T-helper 17 cell (primary cell): Measurements from ENCODE around the gene GP1BA. TPM values are rescaled to one million over a fixed set of nuclear protein-coding genes. Genes with fewer than 3 reads are reported as not detected.

Source experiments
- ATAC-seq: fragments of 150-1000 bp; cut with Tn5 transposase; 2 replicates; pipeline ENCODE4 v1.10.0; 2021; ENCODE audit warnings: mild to moderate bottlenecking, moderate library complexity
- DNase-seq, 3 donors: peaks; one replicate each; pipeline versions ENCODE4 v3.0.0 to v3.0.0-alpha.2; 2020 to 2021
- H3K9me3 ChIP-seq: one replicate; pipeline ENCODE4 v1.7.0; 2013; ENCODE audit warnings: low read length, mild to moderate bottlenecking; ENCODE audit not compliant: control insufficient read depth, poor library complexity, severe bottlenecking
- H3K27ac Mint-ChIP-seq: one replicate; pipeline ENCODE4 v1.8.0; 2022; ENCODE audit warnings: mild to moderate bottlenecking, moderate library complexity, mixed read lengths
- H3K27me3 Mint-ChIP-seq: one replicate; pipeline ENCODE4 v1.8.0; 2022; ENCODE audit warnings: mixed read lengths
- H3K36me3 Mint-ChIP-seq: one replicate; pipeline ENCODE4 v1.8.0; 2022; ENCODE audit warnings: low read depth, mixed read lengths
- H3K4me1 Mint-ChIP-seq: one replicate; pipeline ENCODE4 v1.8.0; 2022; ENCODE audit warnings: mild to moderate bottlenecking, mixed read lengths
- H3K4me3 Mint-ChIP-seq: one replicate; pipeline ENCODE4 v1.8.0; 2022; ENCODE audit warnings: mild to moderate bottlenecking, moderate library complexity, mixed read lengths
- total RNA-seq, 4 donors: library from RNA in 2 of 4; stranded (reverse) in 2 of 4; gene quantifications; one replicate each; pipeline ENCODE4 v1.2.3 and lab custom pipeline; 2022 to 2026

GP1BA gene
- total RNA-seq, 2 donors from 2014 or later = 1.6 to 22.9 TPM

DNA sequence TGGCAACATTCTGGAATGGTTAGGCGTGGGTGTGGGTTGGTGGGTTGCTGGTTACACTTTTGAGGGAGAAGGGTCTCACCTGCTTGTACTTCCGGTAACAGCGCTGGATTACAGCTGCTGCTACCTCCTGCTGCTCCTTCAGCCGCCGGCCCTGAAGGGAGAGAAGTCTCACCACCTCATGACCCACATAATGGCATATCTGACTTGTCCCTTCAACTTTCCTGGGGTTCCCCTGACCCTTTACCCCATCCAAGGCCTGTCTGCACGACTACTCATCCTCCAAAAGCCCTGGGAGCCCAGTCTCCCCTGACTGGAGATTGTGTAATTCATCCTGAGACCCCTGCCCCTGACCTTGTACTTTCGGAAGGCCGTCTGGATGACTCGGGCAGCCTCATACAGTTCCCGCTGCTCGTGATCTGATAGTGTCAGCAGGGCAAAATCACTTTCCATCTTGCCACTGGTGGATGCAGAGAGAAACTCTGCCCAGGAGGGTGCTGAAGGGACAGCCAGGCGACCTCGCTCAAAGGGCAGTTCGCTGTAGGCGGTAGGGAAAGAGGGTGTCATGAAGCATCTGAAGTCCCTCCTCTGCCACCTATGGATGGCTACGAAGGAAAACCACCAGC lies 37.6 kb downstream of the GP1BA start:
- no peaks in the 10 kb centered on the region for H3K9me3 ChIP-seq
- DNase-seq (no peak), ATAC-seq (no peak)
- H3K27ac Mint-ChIP-seq = no peak overlapping the region
- no peaks in the 10 kb centered on the region for H3K27me3 Mint-ChIP-seq
- no peak overlapping the region for H3K4me3 Mint-ChIP-seq
- H3K36me3 Mint-ChIP-seq = peaks cover 5% of the 10 kb centered on the region
- H3K4me1 Mint-ChIP-seq = peaks cover 17% of the 10 kb centered on the region

DNA sequence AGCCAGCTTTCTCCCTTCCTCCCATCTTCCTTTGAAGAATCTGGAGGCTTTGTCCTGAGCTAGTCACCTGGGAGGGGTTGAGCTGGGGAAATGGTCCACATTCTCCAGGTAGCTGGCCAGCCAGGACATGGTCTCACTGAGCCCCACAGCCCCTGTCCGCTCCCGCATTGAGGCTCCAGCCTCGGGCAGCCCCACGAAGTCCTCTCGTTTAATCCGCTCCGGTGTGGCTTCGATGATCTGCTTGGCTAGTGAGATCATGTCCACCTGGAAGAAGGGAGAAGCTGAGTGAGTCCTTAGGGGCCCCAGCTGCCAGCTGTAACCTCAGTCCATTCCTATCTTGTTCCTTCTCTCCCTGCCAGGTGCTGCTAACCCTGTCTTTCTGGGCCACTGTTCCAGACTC lies 38.2 kb downstream of the GP1BA start:
- ATAC-seq = no peak
- peaks cover 9% of the 10 kb centered on the region for H3K36me3 Mint-ChIP-seq
- peaks cover 21% of the 10 kb centered on the region for H3K4me1 Mint-ChIP-seq
- no peaks in the 10 kb centered on the region for H3K27me3 Mint-ChIP-seq
- no peak for DNase-seq
- no peak overlapping the region for H3K4me3 Mint-ChIP-seq
- no peaks in the 10 kb centered on the region for H3K9me3 ChIP-seq
- no peak overlapping the region for H3K27ac Mint-ChIP-seq

DNA sequence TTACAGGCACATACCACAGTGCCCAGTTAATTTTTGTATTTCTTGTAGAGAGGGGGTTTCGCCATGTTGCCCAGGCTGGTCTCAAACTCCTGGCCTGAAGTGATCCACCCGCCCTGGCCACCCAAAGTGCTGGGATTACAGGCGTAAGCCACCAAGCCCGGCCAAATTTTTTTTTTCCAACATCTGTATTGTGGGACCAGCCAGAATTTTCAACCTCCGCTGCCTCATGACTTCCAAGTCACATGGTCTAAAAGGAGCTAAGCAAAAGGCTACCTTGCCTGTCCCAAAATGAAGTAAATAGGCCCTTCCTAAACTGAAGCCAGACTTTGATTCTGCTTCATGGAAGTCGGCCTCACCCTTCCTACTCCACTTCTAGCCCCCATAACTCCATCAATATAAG lies 39.7 kb downstream of the GP1BA start:
- H3K36me3 Mint-ChIP-seq = peaks cover 14% of the 10 kb centered on the region
- DNase-seq (no peak), ATAC-seq (no peak)
- no peaks in the 10 kb centered on the region for H3K27me3 Mint-ChIP-seq
- H3K27ac Mint-ChIP-seq = no peak overlapping the region
- no peak overlapping the region for H3K4me3 Mint-ChIP-seq
- no peaks in the 10 kb centered on the region for H3K9me3 ChIP-seq
- peaks cover 18% of the 10 kb centered on the region for H3K4me1 Mint-ChIP-seq

DNA sequence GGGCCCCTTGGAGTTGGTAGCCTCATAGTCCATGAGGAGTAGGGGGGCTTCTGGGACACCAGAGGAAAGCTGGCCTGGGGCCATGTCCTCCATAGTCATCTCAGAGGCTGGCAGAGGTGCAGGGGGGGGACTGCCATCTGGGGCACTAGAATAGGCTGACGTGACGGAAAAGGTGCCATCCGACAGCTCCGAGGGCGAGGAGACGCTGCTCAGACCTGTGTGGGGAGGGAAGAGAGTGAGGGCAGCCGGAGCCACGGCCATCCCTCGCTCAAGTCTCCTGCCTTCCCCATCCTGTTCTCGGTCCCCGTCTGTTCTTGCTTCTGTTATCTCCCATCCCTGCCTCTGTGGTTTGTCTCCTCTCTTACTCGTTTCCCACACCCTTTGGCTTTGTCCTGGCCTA lies 40.2 kb downstream of the GP1BA start:
- H3K4me1 Mint-ChIP-seq = peaks cover 18% of the 10 kb centered on the region
- peaks cover 14% of the 10 kb centered on the region for H3K36me3 Mint-ChIP-seq
- no peak for DNase-seq
- H3K27ac Mint-ChIP-seq = no peak overlapping the region
- no peaks in the 10 kb centered on the region for H3K9me3 ChIP-seq
- no peak overlapping the region for H3K4me3 Mint-ChIP-seq
- H3K27me3 Mint-ChIP-seq = no peaks in the 10 kb centered on the region
- no peak for ATAC-seq

DNA sequence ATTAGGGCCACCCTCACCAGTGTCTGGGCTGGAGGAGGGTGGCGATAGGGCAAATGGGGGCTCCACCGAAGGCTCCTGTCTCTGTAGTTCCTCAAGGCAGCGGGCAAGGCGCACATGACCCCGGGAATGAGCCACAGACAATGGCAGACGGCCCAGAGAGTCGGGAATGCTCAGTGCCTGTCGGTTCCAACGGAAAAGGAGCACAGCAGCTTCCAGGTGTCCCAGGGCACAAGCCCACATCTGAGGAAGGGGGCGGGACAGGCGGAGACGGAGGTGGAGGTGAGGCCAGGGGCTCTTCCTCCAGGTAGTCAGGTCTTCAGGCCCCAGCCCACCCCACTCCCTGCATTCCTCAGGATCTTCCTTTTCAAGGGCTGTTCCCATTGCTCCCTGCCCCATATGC lies 40.7 kb downstream of the GP1BA start:
- H3K36me3 Mint-ChIP-seq = peaks cover 14% of the 10 kb centered on the region
- H3K9me3 ChIP-seq = no peaks in the 10 kb centered on the region
- DNase-seq = no peak
- H3K4me1 Mint-ChIP-seq = peaks cover 18% of the 10 kb centered on the region
- H3K27me3 Mint-ChIP-seq = no peaks in the 10 kb centered on the region
- H3K4me3 Mint-ChIP-seq = no peak overlapping the region
- ATAC-seq = no peak
- no peak overlapping the region for H3K27ac Mint-ChIP-seq

DNA sequence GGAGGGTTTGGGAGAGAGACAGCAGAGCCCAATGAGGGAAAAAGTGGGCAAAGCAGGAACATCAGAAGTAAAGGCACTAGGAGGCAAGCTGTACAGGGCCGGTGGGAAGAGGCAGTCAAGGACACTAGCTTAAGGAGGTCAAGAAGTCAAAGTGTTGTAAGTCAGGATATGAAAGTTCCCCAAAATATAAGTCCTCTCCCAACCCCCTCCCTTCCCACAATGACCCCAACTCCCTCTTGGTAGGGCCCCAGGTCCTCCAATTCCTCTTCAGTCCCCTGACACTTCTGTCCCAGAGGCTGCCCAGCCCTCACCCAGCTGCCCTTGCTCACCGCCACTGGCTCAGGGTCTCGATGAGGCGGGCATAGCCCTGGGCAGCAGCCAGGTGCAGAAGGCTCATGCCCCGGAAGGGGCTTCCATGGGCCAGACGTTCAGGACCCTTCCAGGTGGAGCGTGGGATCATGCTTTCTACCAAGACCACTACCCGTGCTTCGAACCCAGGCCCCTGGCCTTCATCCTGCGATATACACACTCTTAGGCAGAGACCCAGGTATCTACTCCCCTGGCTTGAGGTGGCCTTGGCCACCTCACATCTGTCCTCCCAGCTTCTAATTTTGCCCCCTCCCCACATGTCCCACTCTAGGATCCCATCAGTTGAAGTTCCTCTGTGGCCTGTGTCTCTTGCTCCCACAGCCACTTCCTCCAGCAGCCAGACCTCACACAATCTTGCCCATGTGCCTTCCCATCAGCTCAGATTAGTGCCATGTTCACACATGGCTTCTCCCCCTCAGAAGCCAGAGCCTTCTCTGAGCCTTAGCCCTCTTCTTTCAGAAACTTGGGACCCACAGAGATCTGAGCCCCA lies 41.4 kb downstream of the GP1BA start:
- Mint-ChIP-seq H3K4me3 (no peak overlapping the region), H3K4me1 (peaks cover 18% of the 10 kb centered on the region), H3K36me3 (peaks cover 14% of the 10 kb centered on the region), H3K27ac (peak overlapping the region; percentile 89), H3K27me3 (no peaks in the 10 kb centered on the region)
- ATAC-seq (no peak), DNase-seq (no peak)
- H3K9me3 ChIP-seq = no peaks in the 10 kb centered on the region

DNA sequence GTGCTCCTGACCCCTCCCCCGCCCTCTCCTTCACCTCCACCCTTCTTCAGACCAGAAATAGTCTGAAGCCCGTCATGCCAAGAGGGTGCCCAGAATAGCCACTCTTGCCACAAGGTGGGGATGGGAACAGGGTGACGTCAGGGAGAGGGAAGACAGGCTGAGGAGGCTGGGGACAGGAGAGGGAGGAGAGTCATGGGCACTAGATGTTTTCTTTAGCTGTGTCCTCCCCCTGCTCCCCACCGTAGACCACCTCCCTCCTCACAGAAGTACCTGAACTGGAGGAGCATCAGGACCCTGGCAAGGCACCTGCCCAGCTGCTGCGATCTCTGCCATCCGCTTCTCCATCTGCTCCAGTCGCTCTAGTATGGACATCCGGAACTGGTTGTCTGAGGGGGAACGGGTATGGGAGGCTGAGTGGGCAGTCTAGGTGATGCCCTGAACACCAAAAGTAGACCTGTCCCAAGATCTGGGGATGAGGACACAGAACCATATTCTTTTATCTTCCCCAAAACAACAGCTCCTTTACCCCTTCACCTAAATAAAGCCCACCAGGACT lies 42.1 kb downstream of the GP1BA start:
- H3K27ac Mint-ChIP-seq = peak overlapping the region; percentile 89
- H3K4me3 Mint-ChIP-seq = no peak overlapping the region
- ATAC-seq = no peak
- peaks cover 18% of the 10 kb centered on the region for H3K4me1 Mint-ChIP-seq
- H3K36me3 Mint-ChIP-seq = peaks cover 14% of the 10 kb centered on the region
- no peaks in the 10 kb centered on the region for H3K9me3 ChIP-seq
- no peak for DNase-seq
- no peaks in the 10 kb centered on the region for H3K27me3 Mint-ChIP-seq

DNA sequence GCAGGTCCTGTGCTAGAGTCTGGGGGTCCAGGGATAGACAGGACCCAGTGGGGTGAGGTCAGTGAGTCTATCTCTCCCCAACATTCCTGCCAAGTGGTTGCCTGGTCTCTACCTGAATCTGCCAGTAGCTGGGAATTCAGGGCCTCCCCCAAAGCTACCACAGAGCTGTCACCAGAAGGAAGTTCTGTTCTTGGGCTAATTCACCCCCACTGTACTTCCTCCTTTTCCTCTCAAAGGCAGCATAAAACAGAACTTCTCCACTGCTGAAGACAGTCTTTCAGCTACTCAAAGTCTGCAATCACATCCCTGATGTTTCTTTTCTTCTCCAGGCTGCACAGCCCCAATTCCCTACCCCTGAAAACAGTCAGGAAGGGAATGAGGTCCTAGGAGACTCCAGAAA lies 46.6 kb downstream of the GP1BA start:
- H3K27ac Mint-ChIP-seq = no peak overlapping the region
- DNase-seq (no peak), ATAC-seq (no peak)
- H3K36me3 Mint-ChIP-seq = peaks cover 21% of the 10 kb centered on the region
- H3K4me1 Mint-ChIP-seq = peaks cover 21% of the 10 kb centered on the region
- no peaks in the 10 kb centered on the region for H3K9me3 ChIP-seq
- no peaks in the 10 kb centered on the region for H3K27me3 Mint-ChIP-seq
- H3K4me3 Mint-ChIP-seq = no peak overlapping the region

DNA sequence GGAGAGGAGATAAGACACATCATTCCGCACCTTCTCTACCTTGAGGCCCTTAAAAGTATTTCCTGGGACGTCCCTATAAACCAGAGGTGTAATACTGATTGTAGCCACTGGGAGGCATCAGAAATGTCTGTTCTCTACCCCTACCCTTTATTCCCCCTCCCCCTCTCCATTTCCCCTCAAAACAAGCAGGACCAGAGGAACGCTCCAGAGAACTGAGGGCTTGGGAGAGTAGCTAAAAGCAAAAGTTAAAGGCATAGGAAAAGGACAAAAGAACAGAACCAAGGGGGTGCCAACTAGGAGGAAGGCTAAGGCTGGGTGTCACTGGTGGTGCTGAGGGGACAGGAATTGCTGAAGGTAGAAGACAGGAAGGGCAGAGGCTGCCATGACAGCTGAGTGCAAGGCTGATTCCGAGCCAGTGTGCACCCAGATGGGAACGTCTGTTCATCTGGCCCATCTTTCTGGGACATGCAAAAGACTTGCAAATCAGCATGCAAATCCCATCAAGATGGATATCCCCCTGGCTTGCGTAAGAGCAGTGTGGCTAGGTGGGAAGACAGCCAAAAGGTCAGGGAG lies 48.7 kb downstream of the GP1BA start:
- peaks cover 18% of the 10 kb centered on the region for H3K4me1 Mint-ChIP-seq
- H3K9me3 ChIP-seq = no peaks in the 10 kb centered on the region
- ATAC-seq = peak; percentile 92
- H3K36me3 Mint-ChIP-seq = peaks cover 16% of the 10 kb centered on the region
- peak overlapping the region; percentile 63 for H3K4me3 Mint-ChIP-seq
- no peaks in the 10 kb centered on the region for H3K27me3 Mint-ChIP-seq
- DNase-seq = peak in 1 of 3 donors; percentile 29
- H3K27ac Mint-ChIP-seq = peak overlapping the region; percentile 84

DNA sequence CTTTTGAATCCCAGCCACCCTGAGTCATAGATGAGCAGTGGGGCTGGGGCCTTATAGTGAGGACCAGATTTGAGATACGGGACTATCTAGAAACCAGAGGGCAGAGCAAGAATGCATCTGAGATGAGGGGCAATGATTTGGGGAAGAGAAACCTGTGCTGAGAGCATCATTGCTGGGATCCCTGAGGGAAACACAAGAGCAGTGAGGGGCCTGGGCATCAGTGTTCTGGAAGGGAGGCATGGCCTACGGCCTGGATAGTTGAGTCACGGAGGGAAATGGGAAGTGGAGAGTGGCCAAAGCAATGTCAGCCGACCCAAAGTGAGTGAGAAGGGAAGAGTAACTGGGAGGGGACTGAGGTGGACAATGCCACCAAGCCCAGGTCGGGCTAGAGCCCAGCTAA lies 50.2 kb downstream of the GP1BA start:
- DNase-seq (no peak), ATAC-seq (no peak)
- H3K9me3 ChIP-seq = no peaks in the 10 kb centered on the region
- peaks cover 28% of the 10 kb centered on the region for H3K4me1 Mint-ChIP-seq
- H3K27ac Mint-ChIP-seq = peak overlapping the region; percentile 34
- peaks cover 15% of the 10 kb centered on the region for H3K36me3 Mint-ChIP-seq
- H3K4me3 Mint-ChIP-seq = no peak overlapping the region
- no peaks in the 10 kb centered on the region for H3K27me3 Mint-ChIP-seq

Other genes starting within 250 kb of the GP1BA start
- gene PELP1, start 228.1 kb upstream of the GP1BA start, total RNA-seq = 10 to 100 TPM; 38.0 to 44.9 TPM
- 100 to 1,000 TPM; 220 to 255 TPM for gene ARRB2, start 221.6 kb upstream of the GP1BA start, total RNA-seq
- gene MED11, start 200.8 kb upstream of the GP1BA start, total RNA-seq = 1 to 10 TPM; 5.9 to 9.3 TPM
- gene ZMYND15, start 192.4 kb upstream of the GP1BA start, total RNA-seq = 1 to 10 TPM; 1.0 to 1.6 TPM
- 10 to 100 TPM; 10.3 to 15.3 TPM for gene CXCL16, start 192.3 kb upstream of the GP1BA start, total RNA-seq
- not detected for gene TM4SF5, start 160.4 kb upstream of the GP1BA start, total RNA-seq
- gene VMO1, start 145.9 kb upstream of the GP1BA start, total RNA-seq = not detected
- gene GLTPD2, start 143.3 kb upstream of the GP1BA start, total RNA-seq = under 1 TPM in 1 of 2 donors, not detected in 1; 0.34 TPM
- 10 to 100 TPM; 54.3 to 59.7 TPM for gene PSMB6, start 136.1 kb upstream of the GP1BA start, total RNA-seq
- 10 to 100 TPM; 30.6 to 32.8 TPM for gene PLD2, start 125.1 kb upstream of the GP1BA start, total RNA-seq
- 100 to 1,000 TPM; 188 to 263 TPM for gene MINK1, start 98.9 kb upstream of the GP1BA start, total RNA-seq
- 10 to 100 TPM; 10.7 to 12.8 TPM for gene C17orf107, start 32.7 kb upstream of the GP1BA start, total RNA-seq
- 1 to 10 TPM; 1.1 to 1.6 TPM for gene CHRNE, start 29.2 kb upstream of the GP1BA start, total RNA-seq
- gene SLC25A11, start 7.8 kb downstream of the GP1BA start, total RNA-seq = 10 to 100 TPM; 26.2 to 26.4 TPM
- gene RNF167, start 8.0 kb downstream of the GP1BA start, total RNA-seq = 10 to 100 TPM; 95.5 to 99.0 TPM
- gene PFN1, start 16.3 kb downstream of the GP1BA start, total RNA-seq = 100 to 1,000 TPM; 686 to 710 TPM
- 10 to 100 TPM; 17.2 to 17.6 TPM for gene ENO3, start 18.8 kb downstream of the GP1BA start, total RNA-seq
- 10 to 100 TPM; 39.0 to 48.4 TPM for gene SPAG7, start 35.5 kb downstream of the GP1BA start, total RNA-seq
- gene CAMTA2, start 55.4 kb downstream of the GP1BA start, total RNA-seq = 10 to 100 TPM; 59.9 to 63.5 TPM
- gene INCA1, start 65.2 kb downstream of the GP1BA start, total RNA-seq = not detected
- gene KIF1C, start 65.7 kb downstream of the GP1BA start, total RNA-seq = 10 to 100 TPM; 15.4 to 19.3 TPM
- under 1 TPM in 1 of 2 donors, not detected in 1; 0.12 TPM for gene SLC52A1, start 103.1 kb downstream of the GP1BA start, total RNA-seq
- gene ZFP3, start 146.2 kb downstream of the GP1BA start, total RNA-seq = 1 to 10 TPM; 2.5 to 3.6 TPM
- 1 to 10 TPM; 3.4 to 4.1 TPM for gene ZNF232, start 179.6 kb downstream of the GP1BA start, total RNA-seq
- under 1 TPM; 0.05 to 0.13 TPM for gene USP6, start 183.8 kb downstream of the GP1BA start, total RNA-seq